SU-DHL-6 (cell line): ENCODE data around the gene MST1.
"Not testable (repeated sequence)": the region's sequence is repeated elsewhere in the genome, so short reads cannot be mapped to it uniquely, and the experiment has no call there.

Experiments used
- EZH2phosphoT487 ChIP-seq: fragments of 200-600 bp; sonication (generic), shearing (Covaris generic); conservative IDR thresholded peaks from 2 replicates; pipeline ENCODE4 v1.6.1; 2018; ENCODE audit warnings: mild to moderate bottlenecking, antibody characterized with exemption, low read length, moderate library complexity, mixed read lengths
- TF ChIP-seq, protein P1 (sequence below): fragments of 200-600 bp; sonication (generic); IDR thresholded peaks from one replicate; pipeline ENCODE4 v1.5.1; 2017; ENCODE audit warnings: antibody characterized with exemption, mild to moderate bottlenecking, low read length, moderate library complexity; ENCODE audit not compliant: insufficient read depth, poor library complexity, severe bottlenecking

DNA sequence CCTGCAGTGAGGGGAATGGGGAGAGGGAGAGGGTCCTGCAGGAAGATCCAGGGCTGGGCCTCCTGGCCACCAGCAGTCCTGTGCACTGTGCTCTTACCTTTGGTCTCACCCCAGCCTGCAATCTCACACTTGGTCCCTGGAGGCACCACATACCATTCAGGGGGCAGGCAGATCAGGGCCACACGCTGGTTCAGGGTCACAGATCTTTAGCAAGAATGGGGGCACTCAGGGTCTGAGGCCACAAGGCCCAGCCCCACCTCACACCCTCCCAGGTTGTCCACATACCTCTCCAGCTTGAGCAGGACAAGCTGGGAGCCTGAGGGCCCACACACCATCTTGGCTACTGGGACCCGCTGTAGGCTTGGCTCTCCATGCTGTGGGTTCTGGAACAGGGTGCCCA is 4.8 kb downstream of the MST1 start:
- TF ChIP-seq, protein P1, sequence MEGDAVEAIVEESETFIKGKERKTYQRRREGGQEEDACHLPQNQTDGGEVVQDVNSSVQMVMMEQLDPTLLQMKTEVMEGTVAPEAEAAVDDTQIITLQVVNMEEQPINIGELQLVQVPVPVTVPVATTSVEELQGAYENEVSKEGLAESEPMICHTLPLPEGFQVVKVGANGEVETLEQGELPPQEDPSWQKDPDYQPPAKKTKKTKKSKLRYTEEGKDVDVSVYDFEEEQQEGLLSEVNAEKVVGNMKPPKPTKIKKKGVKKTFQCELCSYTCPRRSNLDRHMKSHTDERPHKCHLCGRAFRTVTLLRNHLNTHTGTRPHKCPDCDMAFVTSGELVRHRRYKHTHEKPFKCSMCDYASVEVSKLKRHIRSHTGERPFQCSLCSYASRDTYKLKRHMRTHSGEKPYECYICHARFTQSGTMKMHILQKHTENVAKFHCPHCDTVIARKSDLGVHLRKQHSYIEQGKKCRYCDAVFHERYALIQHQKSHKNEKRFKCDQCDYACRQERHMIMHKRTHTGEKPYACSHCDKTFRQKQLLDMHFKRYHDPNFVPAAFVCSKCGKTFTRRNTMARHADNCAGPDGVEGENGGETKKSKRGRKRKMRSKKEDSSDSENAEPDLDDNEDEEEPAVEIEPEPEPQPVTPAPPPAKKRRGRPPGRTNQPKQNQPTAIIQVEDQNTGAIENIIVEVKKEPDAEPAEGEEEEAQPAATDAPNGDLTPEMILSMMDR: not testable (repeated sequence)
- TF ChIP-seq EZH2phosphoT487: not testable (repeated sequence)
